GM21360 (cell line): ENCODE results near the gene FCN1.

Experiments
- ATAC-seq: cut with Tn5 transposase; IDR thresholded peaks from one replicate; pipeline ENCODE4 v1.9.1; 2021; ENCODE audit warnings: mild to moderate bottlenecking, moderate library complexity; ENCODE audit not compliant: unreplicated experiment

The FCN1 gene

GRCh38 chr9:134937566-134938345 lies 20.0 kb upstream of the FCN1 start:
- ATAC-seq: no peak

GRCh38 chr9:134937164-134937555 lies 19.4 kb upstream of the FCN1 start:
- ATAC-seq: no peak

GRCh38 chr9:134936346-134937163 lies 18.8 kb upstream of the FCN1 start:
- ATAC-seq: no peak

DNA sequence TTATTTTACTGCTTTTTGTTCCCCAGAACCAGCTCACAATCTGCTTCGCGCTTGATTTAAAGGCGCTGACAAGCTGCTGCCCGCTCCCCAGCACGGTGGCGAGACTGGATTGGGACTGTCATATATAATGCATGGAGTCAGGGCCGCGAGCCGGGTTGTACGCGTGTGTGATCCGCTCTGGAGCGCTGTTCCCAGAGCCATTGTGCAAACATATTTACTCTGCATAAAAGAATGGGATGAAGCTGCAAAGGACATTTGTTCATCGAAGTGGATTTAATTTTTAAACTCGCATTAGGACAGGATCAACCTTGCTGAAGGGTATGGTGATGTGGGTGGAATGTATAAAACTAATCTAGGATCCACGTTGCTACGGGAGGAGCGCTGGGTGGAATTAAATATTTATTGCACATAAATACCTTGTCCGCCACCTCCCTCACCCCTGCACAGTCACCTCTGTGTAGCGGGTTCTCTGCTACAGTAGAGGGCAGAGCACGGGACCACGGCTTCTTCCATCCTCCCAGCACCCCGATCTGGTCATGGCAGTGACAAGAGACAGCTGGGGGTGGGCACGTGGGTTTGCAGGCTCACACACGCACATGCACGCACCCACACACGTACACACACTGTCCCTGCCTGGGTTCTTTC lies 18.1 kb upstream of the FCN1 start:
- ATAC-seq: no peak

- no peak for ATAC-seq
Observed at GRCh38 chr9:134935056-134935640, 17.4 kb upstream of the FCN1 start.

DNA sequence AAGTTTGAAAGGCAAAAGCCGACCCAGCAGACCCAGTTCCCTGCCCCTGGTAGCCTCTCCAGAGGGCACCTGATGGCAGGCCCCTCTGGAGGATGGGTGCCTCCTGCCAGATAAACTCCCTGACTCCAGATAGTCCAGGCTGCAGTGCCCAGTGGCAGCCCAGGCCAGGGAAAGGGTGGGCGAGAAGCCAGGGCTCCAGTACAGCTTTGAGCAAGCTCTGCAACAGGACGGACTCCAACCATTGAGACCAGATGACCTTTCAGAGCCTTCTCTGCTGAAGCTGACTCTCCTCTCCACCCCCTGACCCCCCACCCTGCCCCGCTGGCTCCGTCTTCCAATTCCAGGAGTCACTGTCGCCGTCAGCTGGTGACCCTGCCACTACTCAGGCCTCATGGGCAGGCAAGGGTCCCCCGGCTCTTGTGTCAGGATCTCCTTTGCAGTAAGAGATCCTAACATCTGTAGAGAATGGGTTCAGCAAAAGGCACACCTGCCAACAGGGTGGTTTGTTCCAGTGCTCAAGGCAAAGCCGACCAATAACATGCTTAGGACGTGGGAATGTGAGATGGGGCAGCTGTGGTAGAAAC lies 15.5 kb upstream of the FCN1 start:
- ATAC-seq: no peak

GRCh38 chr9:134932606-134933005 lies 14.9 kb upstream of the FCN1 start:
- ATAC-seq: no peak

DNA sequence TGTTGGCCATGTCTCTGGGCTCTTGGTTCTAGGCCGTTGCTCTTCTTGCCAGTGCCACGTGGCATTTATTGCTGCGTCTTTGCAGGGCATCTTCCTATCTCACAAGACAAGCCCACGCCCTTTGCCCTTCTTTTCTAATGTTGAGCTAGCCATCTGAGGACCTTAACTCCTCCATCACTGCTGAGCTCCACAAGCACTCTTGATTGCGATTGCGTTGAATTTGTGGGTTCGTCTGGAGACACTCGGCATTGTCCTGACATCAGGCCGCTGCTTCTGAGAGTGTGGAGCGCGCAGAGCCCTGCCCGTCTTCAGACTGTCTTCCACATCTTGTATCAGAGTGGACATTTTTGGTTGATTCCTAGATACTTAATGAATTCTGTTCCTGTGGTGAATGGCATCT lies 14.5 kb upstream of the FCN1 start:
- no peak for ATAC-seq

- peak; percentile 35 for ATAC-seq
Observed at GRCh38 chr9:134930398-134930797, 12.7 kb upstream of the FCN1 start.

- no peak for ATAC-seq
Observed at GRCh38 chr9:134929193-134930158, 11.8 kb upstream of the FCN1 start.

DNA sequence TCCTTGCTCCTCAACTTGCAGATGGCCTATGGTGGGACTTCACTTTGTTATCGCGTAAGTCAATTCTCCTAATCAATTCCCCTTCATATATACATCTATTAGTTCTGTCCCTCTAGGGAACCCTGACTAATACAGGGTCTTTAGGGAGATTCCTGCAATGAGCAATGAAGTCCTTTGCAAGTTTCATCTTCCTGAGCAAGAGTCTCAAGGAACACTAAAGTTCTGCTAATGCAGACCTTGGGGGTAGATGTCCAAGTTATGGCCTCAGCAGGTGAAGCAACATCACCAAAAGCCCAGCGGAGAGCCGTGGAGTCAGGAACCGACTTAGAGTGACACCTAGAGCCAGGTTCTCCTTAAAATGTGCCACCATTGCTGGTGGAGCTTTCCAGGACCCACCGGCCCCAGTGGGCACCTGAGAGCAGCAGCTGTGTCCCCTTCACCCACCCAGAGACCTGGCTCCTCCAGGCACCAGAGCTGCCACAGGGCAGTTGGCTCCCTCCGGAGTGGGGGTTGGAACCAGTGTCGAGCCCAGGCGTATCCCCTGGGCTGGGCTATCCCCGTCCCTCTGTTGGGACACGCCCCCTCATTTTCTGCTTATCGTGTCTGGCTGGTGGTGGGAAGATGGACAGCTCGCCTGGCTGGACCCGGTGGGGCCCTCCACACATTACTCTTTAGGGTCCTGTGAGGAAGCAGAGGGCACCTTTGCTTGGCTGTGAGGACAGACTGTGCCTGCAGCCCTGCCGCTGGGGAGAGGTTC lies 10.9 kb upstream of the FCN1 start:
- ATAC-seq: no peak

- ATAC-seq: no peak
Observed at GRCh38 chr9:134925011-134925511, 7.3 kb upstream of the FCN1 start.

DNA sequence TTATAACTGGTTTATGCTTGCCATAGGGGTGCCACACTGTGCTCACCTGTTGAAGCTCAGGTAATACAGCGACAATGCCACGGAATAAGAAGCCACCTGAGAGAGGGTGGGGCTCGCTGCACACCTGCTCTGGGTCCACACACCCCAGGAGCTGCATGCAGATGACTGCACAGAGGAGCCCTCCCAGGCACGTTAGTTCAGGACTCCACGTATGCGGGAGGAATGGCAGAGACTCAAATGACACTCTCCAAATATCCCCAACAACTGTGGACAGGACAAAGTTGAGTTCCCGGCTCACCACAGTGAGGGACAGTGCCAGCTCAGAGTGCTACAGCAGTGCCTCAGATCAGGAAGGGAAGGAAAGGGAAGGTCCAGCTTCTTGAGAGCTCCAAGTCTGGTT lies 5.8 kb upstream of the FCN1 start:
- no peak for ATAC-seq

DNA sequence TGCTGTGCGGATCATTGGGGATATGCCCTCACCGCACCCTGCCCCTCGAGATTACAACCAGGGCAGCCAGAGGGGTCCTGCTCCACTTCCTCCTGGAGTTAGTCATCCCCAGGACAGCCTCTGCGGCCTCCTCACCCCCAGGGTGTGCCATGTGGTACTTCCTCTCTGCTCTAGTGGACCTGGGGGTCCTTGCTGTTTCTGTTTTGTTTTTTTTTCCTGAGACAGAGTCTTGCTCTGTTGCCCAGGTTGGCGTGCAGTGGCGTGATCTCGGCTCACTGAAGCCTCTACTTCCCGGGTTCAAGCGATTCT lies 5.2 kb upstream of the FCN1 start:
- ATAC-seq: no peak

DNA sequence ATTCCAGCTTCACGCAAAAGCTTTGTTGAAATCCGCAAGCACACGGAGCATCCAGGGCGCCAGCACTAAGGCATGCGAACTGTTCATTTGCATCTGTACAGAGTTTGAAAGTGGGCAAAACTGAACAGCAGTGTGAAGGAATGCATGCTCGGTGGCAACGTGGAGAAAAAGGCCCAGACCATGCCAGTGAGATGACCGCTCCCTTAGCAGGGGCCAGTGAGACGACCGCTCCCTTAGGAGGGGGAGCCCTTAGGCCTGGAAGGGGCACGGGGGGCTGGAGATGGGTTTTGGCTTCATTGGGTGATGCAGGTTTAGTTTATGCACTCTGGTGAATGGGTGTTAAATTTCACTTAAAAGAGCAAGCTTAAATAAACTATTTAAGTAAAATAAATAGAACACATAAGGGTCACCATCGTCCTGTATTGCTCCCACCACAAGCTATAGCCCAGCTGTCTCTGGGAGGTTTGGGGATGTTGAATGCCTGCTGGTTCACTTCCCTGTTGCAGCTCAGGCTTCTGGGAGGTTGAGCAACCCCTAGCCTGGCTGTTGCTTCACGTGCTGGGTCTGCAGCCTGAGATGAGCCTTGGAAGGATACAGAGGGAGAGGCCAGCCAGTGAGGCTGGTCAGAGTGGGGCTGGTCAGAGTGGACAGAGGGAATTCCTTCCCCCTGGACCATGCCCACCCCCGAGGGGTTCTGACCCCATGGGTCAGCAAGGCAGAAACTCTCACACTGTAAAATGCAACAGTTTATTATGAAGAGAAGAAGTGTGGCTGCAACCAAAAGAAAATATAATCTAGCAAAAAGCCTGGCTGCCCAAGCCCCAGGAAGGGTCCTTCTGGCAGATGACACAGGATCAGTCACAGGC lies 4.6 kb upstream of the FCN1 start:
- ATAC-seq: no peak

- no peak for ATAC-seq
Observed at GRCh38 chr9:134919303-134919702, 1.6 kb upstream of the FCN1 start.

- no peak for ATAC-seq
Observed at GRCh38 chr9:134918646-134919045, 934 bp upstream of the FCN1 start.

DNA sequence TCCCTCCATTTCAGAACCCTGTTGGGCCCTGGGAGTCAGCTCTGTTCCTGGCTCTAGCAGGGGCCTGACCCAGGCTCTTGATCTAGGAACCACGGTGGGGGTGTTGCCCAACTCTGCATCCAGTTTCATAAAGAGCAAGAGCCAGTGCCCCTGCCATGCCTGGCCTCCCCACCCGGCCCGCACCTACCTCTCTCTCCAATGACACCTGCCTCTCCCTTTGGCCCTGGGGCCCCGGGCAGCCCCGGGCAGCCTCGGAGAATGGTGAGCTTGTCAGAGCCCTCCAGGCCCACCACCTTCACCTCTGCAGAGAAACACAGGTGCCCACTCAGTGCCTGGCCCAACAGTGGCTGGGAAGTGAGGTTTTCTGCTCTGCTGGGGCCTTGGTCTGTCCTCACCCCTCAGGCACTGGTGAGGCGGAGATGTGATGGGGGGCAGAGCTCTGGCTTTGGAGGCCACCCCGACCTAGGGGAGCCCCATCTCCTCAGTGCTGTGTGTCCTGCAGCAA lies 1.5 kb downstream of the FCN1 start:
- no peak for ATAC-seq
